CD14-positive monocyte (primary cell): ENCODE measurements around the gene CFAP68. TPM values are rescaled to one million over a fixed set of nuclear protein-coding genes. Genes with fewer than 3 reads are reported as not detected.
A peak's percentile ranks its signal among the peaks of the same experiment; 100 is the strongest.

ENCODE experiments used
- DNase-seq, 3 donors: peaks; one replicate each; pipeline ENCODE4 v3.0.0-alpha.2; 2011 to 2022
- H2AFZ ChIP-seq: 2 replicates; pipeline ENCODE4 v1.6.0; 2012; ENCODE audit warnings: mild to moderate bottlenecking, low read depth, low read length, inconsistent platforms; ENCODE audit not compliant: insufficient read depth, poor library complexity, severe bottlenecking
- H3K27ac ChIP-seq, 2 donors: 1 replicate in 1 of 2; 2 replicates in 1 of 2; pipeline ENCODE4 v1.5.1; 2012 to 2013; ENCODE audit warnings: low read length in 2 of 2, control low read depth in 1 of 2, inconsistent platforms in 1 of 2, low read depth in 1 of 2, mild to moderate bottlenecking in 1 of 2
- H3K27me3 ChIP-seq, 2 donors: one replicate each; pipeline versions ENCODE4 v1.6.0 to v1.6.1; 2011 to 2013; ENCODE audit warnings: low read length in 2 of 2; ENCODE audit not compliant: control insufficient read depth in 2 of 2, insufficient read depth in 2 of 2
- H3K36me3 ChIP-seq, 2 donors: replicated peaks in 1 of 2; 1 replicate in 1 of 2; 2 replicates in 1 of 2; pipeline versions ENCODE4 v1.5.1 to v1.6.1; 2012 to 2013; ENCODE audit warnings: low read length in 2 of 2, control low read depth in 1 of 2, inconsistent platforms in 1 of 2, mild to moderate bottlenecking in 1 of 2; ENCODE audit not compliant: insufficient read depth in 2 of 2, control insufficient read depth in 1 of 2
- H3K4me1 ChIP-seq, 2 donors: 1 replicate in 1 of 2; 2 replicates in 1 of 2; pipeline versions ENCODE4 v1.5.1 to v1.6.1; 2012 to 2013; ENCODE audit warnings: low read length in 2 of 2, control low read depth in 1 of 2, inconsistent platforms in 1 of 2, mild to moderate bottlenecking in 1 of 2, moderate library complexity in 1 of 2; ENCODE audit not compliant: insufficient read depth in 2 of 2, control insufficient read depth in 1 of 2
- H3K4me2 ChIP-seq: replicated peaks from 2 replicates; pipeline ENCODE3; 2012; ENCODE audit warnings: low read length, moderate library complexity, mild to moderate bottlenecking; ENCODE audit not compliant: poor library complexity, severe bottlenecking; ENCODE audit errors: extremely low read depth
- H3K4me3 ChIP-seq, 3 experiments: fragments of 200-600 bp in 1 of 3; sonication (generic) in 1 of 3; replicated peaks in 1 of 3; 1 replicate in 2 of 3; 2 replicates in 1 of 3; pipeline ENCODE4 v1.5.1; 2011 to 2013; ENCODE audit warnings: low read length in 3 of 3, mild to moderate bottlenecking in 3 of 3, control low read depth in 2 of 3, low read depth in 2 of 3, inconsistent platforms in 1 of 3, moderate library complexity in 1 of 3
- H3K79me2 ChIP-seq: 2 replicates; pipeline ENCODE4 v1.6.0; 2012; ENCODE audit warnings: mild to moderate bottlenecking, control low read depth, inconsistent platforms, low read length, moderate library complexity; ENCODE audit not compliant: insufficient read depth
- H3K9ac ChIP-seq: 2 replicates; pipeline ENCODE4 v1.6.0; 2017; ENCODE audit warnings: low read length, mild to moderate bottlenecking; ENCODE audit not compliant: insufficient read depth, poor library complexity, severe bottlenecking
- H3K9me3 ChIP-seq, 2 donors: replicated peaks in 1 of 2; 1 replicate in 1 of 2; 2 replicates in 1 of 2; pipeline versions ENCODE4 v1.5.1 to v1.6.1; 2012 to 2013; ENCODE audit warnings: low read length in 2 of 2, control low read depth in 1 of 2; ENCODE audit not compliant: control insufficient read depth in 1 of 2, insufficient read depth in 1 of 2
- H4K20me1 ChIP-seq: 2 replicates; pipeline ENCODE4 v1.6.0; 2012; ENCODE audit warnings: mild to moderate bottlenecking, low read length, control low read depth, moderate library complexity; ENCODE audit not compliant: insufficient read depth
- H3K27ac Mint-ChIP-seq, 7 donors: one replicate each; pipeline ENCODE4 v1.8.0; 2020; ENCODE audit warnings: mild to moderate bottlenecking in 7 of 7, mixed read lengths in 7 of 7, moderate library complexity in 6 of 7, inconsistent platforms in 2 of 7
- H3K27me3 Mint-ChIP-seq, 3 donors: one replicate each; pipeline ENCODE4 v1.8.0; 2021 to 2022; ENCODE audit warnings: low read depth in 3 of 3, mild to moderate bottlenecking in 3 of 3, mixed read lengths in 3 of 3, moderate library complexity in 3 of 3, inconsistent platforms in 1 of 3
- H3K36me3 Mint-ChIP-seq, 2 donors: one replicate each; pipeline ENCODE4 v1.8.0; 2020; ENCODE audit warnings: mixed read lengths in 2 of 2, inconsistent platforms in 1 of 2, mild to moderate bottlenecking in 1 of 2
- H3K4me1 Mint-ChIP-seq: one replicate; pipeline ENCODE4 v1.8.0; 2020; ENCODE audit warnings: mild to moderate bottlenecking, mixed read lengths
- H3K4me3 Mint-ChIP-seq, 2 donors: one replicate each; pipeline ENCODE4 v1.8.0; 2020; ENCODE audit warnings: mild to moderate bottlenecking in 2 of 2, mixed read lengths in 2 of 2, moderate library complexity in 1 of 2
- H3K9me3 Mint-ChIP-seq, 7 donors: one replicate each; pipeline ENCODE4 v1.8.0; 2020 to 2022; ENCODE audit warnings: mixed read lengths in 7 of 7, mild to moderate bottlenecking in 6 of 7, moderate library complexity in 6 of 7, inconsistent platforms in 2 of 7
- CTCF ChIP-seq: fragments of 200-600 bp; IDR thresholded peaks from one replicate; pipeline ENCODE4 v1.8.0; 2022; ENCODE audit warnings: antibody characterized with exemption, mild to moderate bottlenecking
- WGBS: methylation state at CpG from one replicate; pipeline ENCODE4 v1.1.5; 2013; ENCODE audit warnings: missing lambda C conversion rate; ENCODE audit not compliant: insufficient coverage; 5-methylcytosine and 5-hydroxymethylcytosine counted together
- intact Hi-C, 2 donors: fragments of 100-400 bp; cut with micrococcal nuclease; formaldehyde crosslinking; loops; one replicate each; pipeline versions ENCODE4 v1.15.0 to v1.15.1; 2023
- polyA plus RNA-seq, 3 donors: library from polyadenylated mRNA; depleted of rRNA in 1 of 3; unstranded in 2 of 3; stranded (reverse) in 1 of 3; fragments of 300-500 nt in 2 of 3; fragments of >200 nt in 1 of 3; fragmentation: Illumina TruSeq in 2 of 3; gene quantifications; 1 replicate in 2 of 3; 2 replicates in 1 of 3; pipeline ENCODE4 v1.2.3, GENCODE V29; 2012 to 2021

The CFAP68 gene
- polyA plus RNA-seq, 3 donors, result 3.6 to 5.3 (median 5.0) TPM

- Mint-ChIP-seq H3K36me3 (peaks cover 36 to 37% of the 10 kb centered on the region in 2 donors), H3K27me3 (no peaks in the 10 kb centered on the region), H3K27ac (peak within 1 kb of the TSS; percentile 58 to 90 (median 87)), H3K4me3 (peak within 1 kb of the TSS; percentile 87 to 91), H3K9me3 (no peaks in the 10 kb centered on the region), H3K4me1 (peaks cover 13% of the 10 kb centered on the region)
- Histone ChIP-seq H3K27me3 (no peaks in the 10 kb centered on the region), H2AFZ (peak within 1 kb of the TSS; percentile 98), H3K79me2 (peaks cover 11% of the 10 kb centered on the region), H3K4me3 (peak within 1 kb of the TSS; percentile 66 to 96 (median 89)), H3K9ac (peak within 1 kb of the TSS; percentile 84), H3K36me3 (peaks cover 15 to 40% of the 10 kb centered on the region in 2 donors), H3K27ac (peak within 1 kb of the TSS; percentile 43 to 84), H3K4me2 (peak within 1 kb of the TSS; percentile 76), H3K9me3 (no peaks in the 10 kb centered on the region), H3K4me1 (peaks cover 14 to 17% of the 10 kb centered on the region in 2 donors), H4K20me1 (no peaks in the 10 kb centered on the region)
- under 1% methylated on average over 48 of the region's 51 CpGs for WGBS
- TF ChIP-seq CTCF, result peak; percentile 49
- intact Hi-C loops, result loop anchor here (10.0 kb wide), 1 partner anchor 204 kb away; the partner anchor contains the start of genes NKAPD1 (in 2 of the 2) and PIH1D2 (in 2 of the 2)
- DNase-seq, result peak; percentile 61 to 70 (median 70)
Observed at GRCh38 chr11:111870886-111871692, 8.3 kb upstream of the CFAP68 start, which contains the start of gene ALG9. Gene ALG9, minus strand, starts transcription at chr11:111871581. Its CDS starts 99 bp downstream, at chr11:111871482.

GRCh38 chr11:111871693-111872161 lies 7.6 kb upstream of the CFAP68 start:
- Histone ChIP-seq H3K79me2 (peaks cover 11% of the 10 kb centered on the region), H3K4me1 (peaks cover 14 to 17% of the 10 kb centered on the region in 2 donors), H3K27ac (peak overlapping the region in 1 of 2 donors; percentile 84), H4K20me1 (no peaks in the 10 kb centered on the region), H2AFZ (peak overlapping the region; percentile 98), H3K36me3 (peaks cover 10 to 34% of the 10 kb centered on the region in 2 donors), H3K4me2 (peak overlapping the region; percentile 76), H3K9ac (peak overlapping the region; percentile 84), H3K4me3 (peak overlapping the region; percentile 66 to 96 (median 89)), H3K9me3 (no peaks in the 10 kb centered on the region), H3K27me3 (no peaks in the 10 kb centered on the region)
- H3K27ac Mint-ChIP-seq, result peak overlapping the region; percentile 26 to 85 (median 61)
- intact Hi-C loops, result loop anchor here (10.0 kb wide), 1 partner anchor 203 kb away; the partner anchor contains the start of genes NKAPD1 (in 2 of the 2) and PIH1D2 (in 2 of the 2)
- DNase-seq, result no peak
- TF ChIP-seq CTCF, result no peak
- no peaks in the 10 kb centered on the region for H3K9me3 Mint-ChIP-seq
- peak overlapping the region; percentile 87 to 91 for H3K4me3 Mint-ChIP-seq
- peaks cover 30 to 31% of the 10 kb centered on the region in 2 donors for H3K36me3 Mint-ChIP-seq
- H3K4me1 Mint-ChIP-seq, result peaks cover 13% of the 10 kb centered on the region
- no peaks in the 10 kb centered on the region for H3K27me3 Mint-ChIP-seq
- WGBS, result 80% methylated on average over 1 of the region's 5 CpGs
